Gastroesophageal sphincter (tissue), 3 donors: Measurements from ENCODE around the gene FAM43A.

Experiments used
- POLR2A ChIP-seq, 2 donors: fragments of 450-650 bp; IDR thresholded peaks; one replicate each; pipeline ENCODE4 v1.6.1; 2017; ENCODE audit warnings: antibody characterized with exemption in 2 of 2, mild to moderate bottlenecking in 2 of 2, moderate library complexity in 1 of 2
- POLR2AphosphoS5 ChIP-seq: sonication (generic); formaldehyde crosslinking; IDR thresholded peaks from one replicate; pipeline ENCODE4 v1.6.1; 2017; ENCODE audit warnings: antibody characterized with exemption
- TF ChIP-seq, protein P1 (sequence below), 4 experiments: fragments of 200-600 bp in 2 of 4; fragments of 450-650 bp in 2 of 4; sonication (generic) in 1 of 4; IDR thresholded peaks; one replicate each; pipeline ENCODE4 v1.5.1; 2017 to 2019; ENCODE audit warnings: antibody characterized with exemption in 4 of 4, mild to moderate bottlenecking in 2 of 4, moderate library complexity in 2 of 4

GRCh38 chr3:194661374-194661773 is 24.3 kb upstream of the FAM43A start:
- TF ChIP-seq, protein P1, sequence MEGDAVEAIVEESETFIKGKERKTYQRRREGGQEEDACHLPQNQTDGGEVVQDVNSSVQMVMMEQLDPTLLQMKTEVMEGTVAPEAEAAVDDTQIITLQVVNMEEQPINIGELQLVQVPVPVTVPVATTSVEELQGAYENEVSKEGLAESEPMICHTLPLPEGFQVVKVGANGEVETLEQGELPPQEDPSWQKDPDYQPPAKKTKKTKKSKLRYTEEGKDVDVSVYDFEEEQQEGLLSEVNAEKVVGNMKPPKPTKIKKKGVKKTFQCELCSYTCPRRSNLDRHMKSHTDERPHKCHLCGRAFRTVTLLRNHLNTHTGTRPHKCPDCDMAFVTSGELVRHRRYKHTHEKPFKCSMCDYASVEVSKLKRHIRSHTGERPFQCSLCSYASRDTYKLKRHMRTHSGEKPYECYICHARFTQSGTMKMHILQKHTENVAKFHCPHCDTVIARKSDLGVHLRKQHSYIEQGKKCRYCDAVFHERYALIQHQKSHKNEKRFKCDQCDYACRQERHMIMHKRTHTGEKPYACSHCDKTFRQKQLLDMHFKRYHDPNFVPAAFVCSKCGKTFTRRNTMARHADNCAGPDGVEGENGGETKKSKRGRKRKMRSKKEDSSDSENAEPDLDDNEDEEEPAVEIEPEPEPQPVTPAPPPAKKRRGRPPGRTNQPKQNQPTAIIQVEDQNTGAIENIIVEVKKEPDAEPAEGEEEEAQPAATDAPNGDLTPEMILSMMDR (IDR thresholded peaks at IDR 0.05), result no peak
- TF ChIP-seq POLR2AphosphoS5 (no peak), POLR2A (IDR thresholded peaks at IDR 0.05) (no peak)
